H1 (cell line): ENCODE results near the gene INPP4B.

Experiments
- CTCF ChIP-seq, 3 experiments: IDR thresholded peaks; 1 replicate in 2 of 3; 2 replicates in 1 of 3; pipeline versions ENCODE4 v1.5.1 to v1.6.1; 2011; ENCODE audit warnings: low read length in 3 of 3, mild to moderate bottlenecking in 3 of 3, inconsistent platforms in 2 of 3, low read depth in 1 of 3, moderate library complexity in 1 of 3; ENCODE audit not compliant: insufficient read depth in 1 of 3; ENCODE audit errors: control extremely low read depth in 1 of 3
- HDAC6 ChIP-seq: IDR thresholded peaks from one replicate; pipeline ENCODE4 v1.7.1; 2012; ENCODE audit warnings: low read depth, mild to moderate bottlenecking, inconsistent platforms, low read length, moderate library complexity
- SP1 ChIP-seq: IDR thresholded peaks from 2 replicates; pipeline ENCODE4 v1.6.1; 2011; ENCODE audit warnings: low read depth, low read length
- TAF1 ChIP-seq: IDR thresholded peaks from 2 replicates; pipeline ENCODE4 v1.6.1; 2011; ENCODE audit warnings: mild to moderate bottlenecking, low read depth, low read length

- TF ChIP-seq TAF1 (no peak), CTCF (IDR thresholded peaks at IDR 0.05; ENCODE audit: control extremely low read depth in 1 of 3, insufficient read depth in 1 of 3, low read depth in 1 of 3, low read length in 3 of 3) (no peak), HDAC6 (no peak), SP1 (no peak)
These were observed 32.7 kb downstream of the INPP4B start for GRCh38 chr4:142813388-142813787.
